Activated CD8-positive, alpha-beta T cell treated with anti-CD3 and anti-CD28 coated beads, Interleukin-2, amount 10 ng/mL, durations not matched to agents 7 days and 5 days (primary cell): ENCODE measurements around the gene AIFM3. TPM values are rescaled to one million over a fixed set of nuclear protein-coding genes. Genes with fewer than 3 reads are reported as not detected.

Experiments
- ATAC-seq: fragments of 150-1000 bp; cut with Tn5 transposase; one replicate; pipeline ENCODE4 v1.10.0; 2021; ENCODE audit warnings: moderate library complexity
- CTCF ChIA-PET: fragments of 350-600 bp; sonication (Branson Sonifier 250); formaldehyde crosslinking; loops from one replicate; lab custom pipeline; 2021; ENCODE audit warnings: antibody characterized with exemption; lab: Charles Lee
- POLR2A ChIA-PET: fragments of 350-600 bp; sonication (Branson Sonifier 250); formaldehyde crosslinking; loops from one replicate; lab custom pipeline; 2021; ENCODE audit warnings: antibody characterized with exemption; lab: Charles Lee
- DNase-seq: peaks from one replicate; pipeline ENCODE4 v3.0.0-alpha.2; 2020
- H3K27ac Mint-ChIP-seq: one replicate; pipeline ENCODE4 v1.8.0; 2021; ENCODE audit warnings: mild to moderate bottlenecking, mixed read lengths
- H3K27me3 Mint-ChIP-seq: one replicate; pipeline ENCODE4 v1.8.0; 2021; ENCODE audit warnings: low read depth, mixed read lengths
- H3K36me3 Mint-ChIP-seq: one replicate; pipeline ENCODE4 v1.8.0; 2021; ENCODE audit warnings: low read depth, mixed read lengths
- H3K4me1 Mint-ChIP-seq: one replicate; pipeline ENCODE4 v1.8.0; 2021; ENCODE audit warnings: low read depth, mixed read lengths
- H3K4me3 Mint-ChIP-seq: one replicate; pipeline ENCODE4 v1.8.0; 2021; ENCODE audit warnings: mild to moderate bottlenecking, mixed read lengths
- H3K9me3 Mint-ChIP-seq: one replicate; pipeline ENCODE4 v1.8.0; 2022; ENCODE audit warnings: mixed read lengths; ENCODE audit not compliant: insufficient read depth
- total RNA-seq, 2 experiments: library from RNA; stranded (reverse); gene quantifications; one replicate each; pipeline ENCODE4 v1.2.3, GENCODE V29; 2021

The AIFM3 gene
- total RNA-seq, 2 experiments from 2014 or later = 0.37 to 0.39 TPM

DNA sequence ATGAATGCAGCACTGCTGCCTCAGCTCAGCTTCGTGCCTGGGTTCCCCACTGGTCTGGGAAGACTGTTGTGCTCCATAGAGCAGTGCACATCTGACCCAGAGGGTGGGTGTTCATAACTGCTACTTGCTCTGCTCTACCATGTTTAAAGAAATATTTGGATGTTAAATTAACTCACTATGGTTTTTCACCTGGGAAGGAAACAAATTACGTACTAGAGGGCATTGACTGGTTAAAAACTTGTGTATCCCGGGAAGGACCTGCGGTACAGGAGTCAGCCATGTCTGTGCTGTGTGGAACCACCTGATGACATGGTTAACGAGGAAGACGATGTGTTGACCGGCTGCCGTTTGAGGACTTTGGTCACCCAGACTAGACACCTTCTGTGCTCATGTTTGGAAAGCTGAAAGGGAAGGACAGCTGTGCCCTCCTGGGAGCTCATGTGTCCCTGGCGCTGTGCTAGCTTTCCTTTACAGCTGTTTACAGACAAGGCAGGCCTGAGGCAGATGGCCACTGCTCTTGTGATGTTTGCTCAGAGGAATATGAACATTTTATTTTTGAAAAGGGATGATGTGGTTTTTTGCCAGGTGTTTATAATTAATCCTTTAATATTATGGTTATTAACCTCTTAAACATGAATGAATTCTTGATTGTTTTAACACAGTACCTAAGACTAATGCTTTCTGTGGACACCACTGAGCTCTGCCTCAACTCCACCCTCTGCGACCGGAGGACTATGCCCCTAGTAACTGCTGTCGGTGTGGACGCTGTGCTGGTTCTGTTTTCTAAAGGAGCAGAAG, 14.3 kb upstream of the AIFM3 start:
- H3K27ac Mint-ChIP-seq = no peak overlapping the region
- ATAC-seq (no peak), DNase-seq (no peak)
- POLR2A ChIA-PET = no interaction called here
- peaks cover 41% of the 10 kb centered on the region for H3K36me3 Mint-ChIP-seq
- H3K4me3 Mint-ChIP-seq = no peak overlapping the region
- no peaks in the 10 kb centered on the region for H3K9me3 Mint-ChIP-seq
- H3K27me3 Mint-ChIP-seq = peaks cover 6% of the 10 kb centered on the region
- CTCF ChIA-PET = interaction anchor here (0.8 to 2.4 kb wide), 5 partner anchors 10 to 149 kb away, joined by 3 to 9 read pairs (median 3); partner anchors contain the start of gene LZTR1
- H3K4me1 Mint-ChIP-seq = peaks cover 28% of the 10 kb centered on the region

DNA sequence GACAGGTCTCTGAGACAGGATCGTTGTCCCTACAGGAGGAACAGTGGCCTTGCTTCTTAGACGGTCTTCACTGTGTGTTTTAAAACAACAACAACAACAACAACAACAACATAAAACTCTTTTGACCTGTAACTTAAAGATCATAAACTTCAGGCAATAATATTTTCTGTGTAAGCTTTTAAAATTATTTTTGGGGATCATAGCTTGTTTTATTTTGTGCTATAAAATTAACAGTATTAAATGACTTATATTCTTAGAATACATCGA, 13.8 kb upstream of the AIFM3 start:
- no peak overlapping the region for H3K4me3 Mint-ChIP-seq
- H3K4me1 Mint-ChIP-seq = peaks cover 23% of the 10 kb centered on the region
- no peak for DNase-seq
- CTCF ChIA-PET = interaction anchor here (0.9 to 2.4 kb wide), 3 partner anchors 9 to 149 kb away, joined by 3 to 9 read pairs (median 4); no protein-coding TSS in a partner anchor
- H3K9me3 Mint-ChIP-seq = no peaks in the 10 kb centered on the region
- ATAC-seq = no peak
- H3K36me3 Mint-ChIP-seq = peaks cover 37% of the 10 kb centered on the region
- H3K27ac Mint-ChIP-seq = no peak overlapping the region
- peaks cover 12% of the 10 kb centered on the region for H3K27me3 Mint-ChIP-seq
- POLR2A ChIA-PET = no interaction called here

- H3K36me3 Mint-ChIP-seq = peaks cover 35% of the 10 kb centered on the region
- peaks cover 17% of the 10 kb centered on the region for H3K4me1 Mint-ChIP-seq
- no peaks in the 10 kb centered on the region for H3K9me3 Mint-ChIP-seq
- DNase-seq (no peak), ATAC-seq (no peak)
- no peak overlapping the region for H3K27ac Mint-ChIP-seq
- no peak overlapping the region for H3K4me3 Mint-ChIP-seq
- peaks cover 13% of the 10 kb centered on the region for H3K27me3 Mint-ChIP-seq
- CTCF ChIA-PET = interaction anchor here (0.9 to 2.4 kb wide), 3 partner anchors 9 to 150 kb away, joined by 3 to 9 read pairs (median 4); no protein-coding TSS in a partner anchor
- POLR2A ChIA-PET = no interaction called here
Observed at GRCh38 chr22:20953668-20954500, 13.2 kb upstream of the AIFM3 start.

- no peak for DNase-seq
- Mint-ChIP-seq H3K9me3 (no peaks in the 10 kb centered on the region), H3K27ac (no peak overlapping the region), H3K27me3 (peaks cover 17% of the 10 kb centered on the region), H3K4me3 (no peak overlapping the region), H3K36me3 (peaks cover 24% of the 10 kb centered on the region), H3K4me1 (peaks cover 4% of the 10 kb centered on the region)
- ATAC-seq = no peak
- ChIA-PET POLR2A (interaction anchor here (1.0 kb wide), 1 partner anchor 18 kb away, joined by 3 read pairs; no protein-coding TSS in a partner anchor), CTCF (no interaction called here)
Observed at GRCh38 chr22:20955548-20955947, 11.5 kb upstream of the AIFM3 start.

DNA sequence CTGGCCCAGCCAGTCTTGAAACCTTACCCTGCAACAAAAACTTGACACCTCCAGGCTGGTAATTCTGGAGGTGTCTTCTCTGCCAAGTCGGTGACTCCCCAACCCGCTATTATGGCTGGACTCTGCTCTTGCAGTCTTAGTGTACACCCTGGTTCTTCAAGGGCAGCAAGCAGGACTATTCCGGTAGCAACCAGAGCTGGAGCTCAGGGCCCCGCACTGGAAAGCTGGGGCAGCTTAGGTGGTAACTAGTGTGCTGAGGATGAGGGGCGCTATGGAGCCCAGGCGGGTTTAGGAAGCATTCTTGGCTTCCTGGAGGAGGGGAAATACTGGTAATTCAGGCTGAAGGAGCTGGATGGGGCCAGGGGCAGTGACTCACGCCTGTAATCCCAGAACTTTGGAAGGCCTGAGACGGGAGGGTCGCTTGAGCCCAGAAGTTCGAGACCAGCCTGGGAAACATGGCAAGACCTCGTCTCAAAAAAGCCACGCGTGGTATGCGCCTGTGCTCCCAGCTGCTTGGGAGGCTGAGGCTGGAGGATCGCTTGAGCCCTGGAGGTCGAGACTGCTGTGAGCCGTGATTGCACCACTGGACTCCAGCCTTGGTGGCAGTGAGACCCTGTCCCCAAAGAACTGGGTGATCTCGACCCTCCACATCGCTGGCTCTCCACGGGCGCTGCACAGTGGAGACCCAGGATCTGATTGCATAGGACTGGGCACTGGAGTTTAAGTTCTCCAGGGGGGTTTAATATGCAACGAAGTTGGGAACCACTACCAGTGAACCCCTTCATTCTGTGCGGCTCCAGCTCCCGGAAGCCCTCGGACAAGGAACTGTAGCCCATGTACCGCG, 10.6 kb upstream of the AIFM3 start:
- H3K27ac Mint-ChIP-seq = no peak overlapping the region
- no peak for ATAC-seq
- ChIA-PET CTCF (interaction anchor here (0.8 to 1.1 kb wide), 2 partner anchors 146 to 152 kb away, joined by 3 to 4 read pairs; no protein-coding TSS in a partner anchor), POLR2A (interaction anchor here (1.0 to 1.1 kb wide), 2 partner anchors 46 to 87 kb away, joined by 3 read pairs; partner anchors contain the start of gene THAP7)
- H3K4me3 Mint-ChIP-seq = peak overlapping the region; percentile 31
- peaks cover 18% of the 10 kb centered on the region for H3K27me3 Mint-ChIP-seq
- H3K36me3 Mint-ChIP-seq = peaks cover 18% of the 10 kb centered on the region
- no peaks in the 10 kb centered on the region for H3K9me3 Mint-ChIP-seq
- peaks cover 4% of the 10 kb centered on the region for H3K4me1 Mint-ChIP-seq
- no peak for DNase-seq

- Mint-ChIP-seq H3K4me1 (peaks cover 4% of the 10 kb centered on the region), H3K27me3 (peaks cover 18% of the 10 kb centered on the region), H3K36me3 (peaks cover 13% of the 10 kb centered on the region), H3K9me3 (no peaks in the 10 kb centered on the region), H3K4me3 (peak overlapping the region; percentile 61), H3K27ac (no peak overlapping the region)
- ATAC-seq (peak; percentile 21), DNase-seq (no peak)
- ChIA-PET CTCF (interaction anchor here (0.8 to 1.1 kb wide), 2 partner anchors 145 to 153 kb away, joined by 3 to 4 read pairs; no protein-coding TSS in a partner anchor), POLR2A (interaction anchor here (0.7 to 1.1 kb wide), 3 partner anchors 45 to 98 kb away, joined by 3 read pairs; partner anchors contain the start of genes PI4KA, SNAP29 and THAP7)
Observed at GRCh38 chr22:20957102-20957682, 9.9 kb upstream of the AIFM3 start.

DNA sequence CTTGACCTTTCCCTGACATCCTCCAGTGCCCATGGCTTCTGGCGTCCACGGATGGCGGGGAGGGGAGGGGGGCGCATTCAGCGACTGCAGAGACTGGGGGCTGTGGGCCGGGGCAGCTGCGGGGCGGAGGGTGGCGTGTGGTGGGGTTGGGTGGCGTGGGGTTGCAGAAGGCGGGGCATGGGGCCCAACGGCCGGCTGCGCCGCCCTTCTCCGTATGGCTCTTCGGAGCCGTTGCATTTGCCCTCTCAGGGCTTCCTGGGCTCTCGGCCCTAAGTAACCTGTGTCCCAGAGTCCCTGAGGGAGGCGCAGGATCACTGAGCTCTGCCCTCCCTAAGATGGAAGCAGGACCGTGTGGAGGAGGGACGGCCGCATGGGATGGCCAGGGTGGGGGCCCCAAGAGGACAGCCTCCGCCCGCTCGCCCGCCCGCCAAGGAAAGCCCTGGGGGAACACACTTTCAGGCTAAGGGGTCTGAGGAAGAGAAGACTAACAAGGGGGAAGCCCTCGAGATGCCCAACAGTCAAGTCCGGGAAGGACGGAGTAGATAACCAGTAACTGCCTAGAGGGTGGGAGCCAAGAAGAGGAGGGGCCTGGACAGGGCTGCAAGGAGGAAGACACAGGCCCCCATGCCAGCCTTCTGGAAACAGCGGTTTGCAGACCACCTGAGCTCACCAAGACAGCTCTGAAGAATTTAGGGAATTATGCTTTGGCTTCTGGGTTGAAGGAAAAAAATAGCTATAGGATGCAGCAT, 9.2 kb upstream of the AIFM3 start:
- H3K4me3 Mint-ChIP-seq = peak overlapping the region; percentile 61
- ChIA-PET CTCF (interaction anchor here (1.2 kb wide), 1 partner anchor 25 kb away, joined by 3 read pairs; the partner anchor contains the start of gene LZTR1), POLR2A (interaction anchor here (0.7 to 1.2 kb wide), 3 partner anchors 15 to 99 kb away, joined by 3 read pairs; partner anchors contain the start of genes PI4KA, SNAP29 and THAP7)
- DNase-seq (no peak), ATAC-seq (peak; percentile 52)
- H3K4me1 Mint-ChIP-seq = peaks cover 4% of the 10 kb centered on the region
- no peaks in the 10 kb centered on the region for H3K9me3 Mint-ChIP-seq
- peaks cover 18% of the 10 kb centered on the region for H3K27me3 Mint-ChIP-seq
- H3K36me3 Mint-ChIP-seq = peaks cover 7% of the 10 kb centered on the region
- no peak overlapping the region for H3K27ac Mint-ChIP-seq

- Mint-ChIP-seq H3K9me3 (no peaks in the 10 kb centered on the region), H3K4me3 (no peak overlapping the region), H3K27ac (no peak overlapping the region), H3K27me3 (peaks cover 26% of the 10 kb centered on the region), H3K4me1 (peaks cover 10% of the 10 kb centered on the region), H3K36me3 (peaks cover 1% of the 10 kb centered on the region)
- POLR2A ChIA-PET = no interaction called here
- CTCF ChIA-PET = interaction anchor here (1.1 kb wide), 1 partner anchor 156 kb away, joined by 3 read pairs; no protein-coding TSS in a partner anchor
- DNase-seq (no peak), ATAC-seq (no peak)
Observed at GRCh38 chr22:20959578-20960461, 7.2 kb upstream of the AIFM3 start.

DNA sequence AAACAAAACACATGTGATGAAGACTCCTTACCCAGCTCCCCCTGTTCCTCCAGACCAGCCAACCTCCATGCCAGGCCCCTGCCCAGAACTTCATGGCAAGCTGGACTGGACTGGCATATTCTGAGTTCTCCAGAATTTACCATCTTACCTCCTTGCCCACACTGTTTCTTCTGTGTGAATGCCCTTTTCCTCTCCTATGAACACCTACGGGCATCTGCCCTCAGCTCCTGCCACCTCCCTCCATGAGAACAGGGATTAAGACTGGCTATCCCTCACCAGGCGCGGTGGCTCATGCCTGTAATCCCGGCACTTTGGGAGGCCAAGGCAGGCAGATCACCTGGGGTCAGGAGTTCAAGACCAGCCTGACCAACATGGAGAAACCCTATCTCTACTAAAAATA, 6.4 kb upstream of the AIFM3 start:
- no peak for DNase-seq
- ATAC-seq = no peak
- H3K9me3 Mint-ChIP-seq = no peaks in the 10 kb centered on the region
- H3K4me3 Mint-ChIP-seq = no peak overlapping the region
- H3K4me1 Mint-ChIP-seq = peaks cover 10% of the 10 kb centered on the region
- H3K27ac Mint-ChIP-seq = no peak overlapping the region
- H3K27me3 Mint-ChIP-seq = peaks cover 26% of the 10 kb centered on the region
- ChIA-PET POLR2A (no interaction called here), CTCF (interaction anchor here (1.1 kb wide), 1 partner anchor 156 kb away, joined by 3 read pairs; no protein-coding TSS in a partner anchor)
- H3K36me3 Mint-ChIP-seq = peaks cover 1% of the 10 kb centered on the region
